Skeletal muscle satellite cell (primary cell): ENCODE results near the gene USP7.
A peak's percentile ranks its signal among the peaks of the same experiment; 100 is the strongest.
"Not testable (repeated sequence)": the region's sequence is repeated elsewhere in the genome, so short reads cannot be mapped to it uniquely, and the experiment has no call there.

Source experiments
- H3K27me3 ChIP-seq: 2 replicates; pipeline ENCODE4 v1.7.0; 2013; ENCODE audit warnings: low read length; ENCODE audit not compliant: control insufficient read depth, insufficient read depth
- H3K36me3 ChIP-seq: 2 replicates; pipeline ENCODE4 v1.7.0; 2013; ENCODE audit warnings: mild to moderate bottlenecking, control low read depth, low read length; ENCODE audit not compliant: insufficient read depth
- H3K4me1 ChIP-seq: 2 replicates; pipeline ENCODE4 v1.7.0; 2013; ENCODE audit warnings: low read length; ENCODE audit not compliant: control insufficient read depth, insufficient read depth
- H3K4me2 ChIP-seq: 2 replicates; pipeline ENCODE4 v1.7.0; 2013; ENCODE audit warnings: mild to moderate bottlenecking, low read length
- H3K4me3 ChIP-seq: 2 replicates; pipeline ENCODE4 v1.7.0; 2013; ENCODE audit warnings: low read length
- H3K9ac ChIP-seq: 2 replicates; pipeline ENCODE4 v1.7.0; 2013; ENCODE audit warnings: mild to moderate bottlenecking, low read depth, low read length, moderate library complexity
- H3K9me3 ChIP-seq: replicated peaks from 2 replicates; pipeline ENCODE4 v1.7.0; 2013; ENCODE audit warnings: mild to moderate bottlenecking, control low read depth, low read length

USP7 gene

GRCh38 chr16:8850279-8850885, 113.3 kb downstream of the USP7 start:
- H3K9ac ChIP-seq = peak overlapping the region; percentile 13
- peak overlapping the region; percentile 56 for H3K4me2 ChIP-seq
- H3K4me1 ChIP-seq = peaks cover 30% of the 10 kb centered on the region
- peaks cover 83% of the 10 kb centered on the region for H3K36me3 ChIP-seq
- no peak overlapping the region for H3K4me3 ChIP-seq
- H3K9me3 ChIP-seq = no peaks in the 10 kb centered on the region
- H3K27me3 ChIP-seq = no peaks in the 10 kb centered on the region

- H3K36me3 ChIP-seq = peaks cover 74% of the 10 kb centered on the region
- H3K27me3 ChIP-seq = no peaks in the 10 kb centered on the region
- H3K9ac ChIP-seq = no peak overlapping the region
- H3K4me3 ChIP-seq = no peak overlapping the region
- peaks cover 30% of the 10 kb centered on the region for H3K4me1 ChIP-seq
- peak overlapping the region; percentile 56 for H3K4me2 ChIP-seq
- no peaks in the 10 kb centered on the region for H3K9me3 ChIP-seq
These were observed 114.2 kb downstream of the USP7 start for GRCh38 chr16:8849411-8850011.

GRCh38 chr16:8848939-8849391, 114.7 kb downstream of the USP7 start:
- peak overlapping the region; percentile 56 for H3K4me2 ChIP-seq
- H3K4me1 ChIP-seq = peaks cover 30% of the 10 kb centered on the region
- H3K27me3 ChIP-seq = no peaks in the 10 kb centered on the region
- H3K9ac ChIP-seq = peak overlapping the region; percentile 19
- H3K9me3 ChIP-seq = no peaks in the 10 kb centered on the region
- peaks cover 70% of the 10 kb centered on the region for H3K36me3 ChIP-seq
- H3K4me3 ChIP-seq = no peak overlapping the region

GRCh38 chr16:8848231-8848938, 115.3 kb downstream of the USP7 start:
- Histone ChIP-seq H3K9me3 (no peaks in the 10 kb centered on the region), H3K4me3 (no peak overlapping the region), H3K9ac (peak overlapping the region; percentile 19), H3K36me3 (peaks cover 64% of the 10 kb centered on the region), H3K4me2 (peak overlapping the region; percentile 56), H3K4me1 (peaks cover 30% of the 10 kb centered on the region), H3K27me3 (no peaks in the 10 kb centered on the region)

- H3K27me3 ChIP-seq = no peaks in the 10 kb centered on the region
- H3K9ac ChIP-seq = no peak overlapping the region
- no peak overlapping the region for H3K4me3 ChIP-seq
- no peaks in the 10 kb centered on the region for H3K9me3 ChIP-seq
- H3K4me2 ChIP-seq = no peak overlapping the region
- peaks cover 30% of the 10 kb centered on the region for H3K4me1 ChIP-seq
- peaks cover 57% of the 10 kb centered on the region for H3K36me3 ChIP-seq
These were observed 116.1 kb downstream of the USP7 start for GRCh38 chr16:8847623-8848022.

- peaks cover 54% of the 10 kb centered on the region for H3K36me3 ChIP-seq
- no peak overlapping the region for H3K4me2 ChIP-seq
- H3K4me3 ChIP-seq = no peak overlapping the region
- H3K9ac ChIP-seq = no peak overlapping the region
- H3K9me3 ChIP-seq = no peaks in the 10 kb centered on the region
- peaks cover 30% of the 10 kb centered on the region for H3K4me1 ChIP-seq
- H3K27me3 ChIP-seq = no peaks in the 10 kb centered on the region
These were observed 116.6 kb downstream of the USP7 start for GRCh38 chr16:8847145-8847544.

- Histone ChIP-seq H3K4me1 (peaks cover 30% of the 10 kb centered on the region), H3K36me3 (peaks cover 51% of the 10 kb centered on the region), H3K27me3 (no peaks in the 10 kb centered on the region), H3K9ac (no peak overlapping the region), H3K9me3 (no peaks in the 10 kb centered on the region), H3K4me2 (no peak overlapping the region), H3K4me3 (no peak overlapping the region)
These were observed 117.2 kb downstream of the USP7 start for GRCh38 chr16:8846401-8846932.

GRCh38 chr16:8845699-8846298, 117.9 kb downstream of the USP7 start:
- H3K4me3 ChIP-seq = no peak overlapping the region
- no peak overlapping the region for H3K9ac ChIP-seq
- peaks cover 27% of the 10 kb centered on the region for H3K4me1 ChIP-seq
- H3K4me2 ChIP-seq = no peak overlapping the region
- H3K27me3 ChIP-seq = no peaks in the 10 kb centered on the region
- H3K36me3 ChIP-seq = peaks cover 46% of the 10 kb centered on the region
- H3K9me3 ChIP-seq = no peaks in the 10 kb centered on the region

- not testable (repeated sequence) for H3K9ac ChIP-seq, H3K4me1 ChIP-seq, H3K4me3 ChIP-seq, H3K27me3 ChIP-seq, H3K9me3 ChIP-seq, H3K4me2 ChIP-seq
- peaks cover 24% of the 10 kb centered on the region for H3K36me3 ChIP-seq
These were observed 120.4 kb downstream of the USP7 start for GRCh38 chr16:8843296-8843695.
